HepG2 (cell line): Measurements from ENCODE around the gene SSH3. TPM values are rescaled to one million over a fixed set of nuclear protein-coding genes. Genes with fewer than 3 reads are reported as not detected.

ENCODE experiments used
- ETV5 ChIP-seq: IDR thresholded peaks from 2 replicates; pipeline ENCODE4 v1.6.1; 2018; ENCODE audit warnings: missing biosample characterization, missing genetic modification reagents, inconsistent platforms, borderline replicate concordance
- FOXA3 ChIP-seq: IDR thresholded peaks from 2 replicates; pipeline ENCODE4 v1.6.1; 2016; ENCODE audit warnings: missing genetic modification reagents, missing compliant biosample characterization
- HOXA9 ChIP-seq: sonication (generic); formaldehyde crosslinking; IDR thresholded peaks from 2 replicates; pipeline ENCODE4 v1.8.1; 2022; ENCODE audit warnings: missing genetic modification reagents, mild to moderate bottlenecking, moderate library complexity, borderline replicate concordance
- KDM2A ChIP-seq: sonication (generic); formaldehyde crosslinking; IDR thresholded peaks from 2 replicates; pipeline ENCODE4 v1.4.0; 2020; ENCODE audit warnings: low read depth, missing genetic modification reagents, borderline replicate concordance
- KDM6A ChIP-seq: IDR thresholded peaks from 2 replicates; pipeline ENCODE4 v1.6.1; 2016; ENCODE audit warnings: low read depth
- NKX3-1 ChIP-seq: sonication (generic); formaldehyde crosslinking; IDR thresholded peaks from 2 replicates; pipeline ENCODE4 v1.5.0; 2020; ENCODE audit warnings: missing genetic modification reagents
- RFXAP ChIP-seq: sonication (generic); formaldehyde crosslinking; IDR thresholded peaks from 2 replicates; pipeline ENCODE4 v1.4.0; 2020; ENCODE audit warnings: missing genetic modification reagents, borderline replicate concordance
- SPEN ChIP-seq: sonication (generic); formaldehyde crosslinking; IDR thresholded peaks from 2 replicates; pipeline ENCODE4 v1.5.1; 2020; ENCODE audit warnings: low read depth, mild to moderate bottlenecking, missing genetic modification reagents
- SRSF4 ChIP-seq: fragments of 200-400 bp; formaldehyde crosslinking; IDR thresholded peaks from one replicate; pipeline ENCODE4 v1.6.1; 2018; ENCODE audit warnings: mild to moderate bottlenecking, low read depth, low read length, moderate library complexity; ENCODE audit not compliant: poor library complexity, severe bottlenecking
- ZFYVE20 ChIP-seq: sonication (generic); formaldehyde crosslinking; IDR thresholded peaks from 2 replicates; pipeline ENCODE4 v1.8.0; 2023; ENCODE audit warnings: low read depth, mild to moderate bottlenecking, moderate library complexity, missing genetic modification reagents, borderline replicate concordance
- ZNF468 ChIP-seq: sonication (generic); formaldehyde crosslinking; IDR thresholded peaks from 2 replicates; pipeline ENCODE4 v1.8.0; 2022; ENCODE audit warnings: mild to moderate bottlenecking, moderate library complexity, missing genetic modification reagents
- ZNF713 ChIP-seq: sonication (generic); formaldehyde crosslinking; IDR thresholded peaks from 2 replicates; pipeline ENCODE4 v1.4.0; 2020; ENCODE audit warnings: mild to moderate bottlenecking, missing genetic modification reagents
- ZNF782 ChIP-seq: sonication (generic); formaldehyde crosslinking; IDR thresholded peaks from 2 replicates; pipeline ENCODE4 v1.4.0; 2020; ENCODE audit warnings: missing genetic modification reagents, mild to moderate bottlenecking, borderline replicate concordance
- ZSCAN25 ChIP-seq: sonication (generic); formaldehyde crosslinking; IDR thresholded peaks from 2 replicates; pipeline ENCODE4 v1.8.0; 2022; ENCODE audit warnings: mild to moderate bottlenecking, missing genetic modification reagents
- polyA plus RNA-seq, 8 experiments: library from polyadenylated mRNA; depleted of rRNA in 3 of 8; stranded (reverse) in 7 of 8; unstranded in 1 of 8; fragments of >200 nt; fragmentation: Illumina TruSeq in 4 of 8; extraction: Trizol in 4 of 8; gene quantifications; 2 replicates each; pipeline versions ENCODE4 v1.2.1 to v1.2.3, GENCODE V29; 2011 to 2016; ENCODE audit warnings: low read depth in 4 of 8, missing spikeins in 1 of 8, mixed read lengths in 1 of 8; ENCODE audit not compliant: insufficient read depth in 1 of 8
- total RNA-seq, 5 experiments: library from RNA; depleted of rRNA; stranded (reverse); fragments of >200 nt; fragmentation: Illumina TruSeq; extraction: Trizol; gene quantifications; 2 replicates each; pipeline ENCODE4 v1.2.3, GENCODE V29; 2016; ENCODE audit warnings: low read depth in 1 of 5
- TF ChIP-seq, protein P1 (sequence below): sonication (generic); formaldehyde crosslinking; IDR thresholded peaks from 2 replicates; pipeline ENCODE4 v1.4.0; 2020; ENCODE audit warnings: missing genetic modification reagents
- TF ChIP-seq, protein P2 (sequence below): sonication (generic); formaldehyde crosslinking; IDR thresholded peaks from 2 replicates; pipeline ENCODE4 v1.8.1; 2022; ENCODE audit warnings: mild to moderate bottlenecking, missing genetic modification reagents
- TF ChIP-seq, protein P3 (sequence below): sonication (generic); formaldehyde crosslinking; conservative IDR thresholded peaks from 2 replicates; pipeline ENCODE4 v1.4.0; 2020; ENCODE audit warnings: mild to moderate bottlenecking, missing genetic modification reagents, moderate library complexity
- TF ChIP-seq, protein P4 (sequence below): sonication (generic); formaldehyde crosslinking; IDR thresholded peaks from 2 replicates; pipeline ENCODE4 v1.5.0; 2020; ENCODE audit warnings: missing genetic modification reagents

SSH3 gene
- total and polyA plus RNA-seq, 2 of the 13 experiments (the other 11 are each of a cell fraction or from before 2014, with no cell fraction given): 12.4 to 18.8 TPM

DNA sequence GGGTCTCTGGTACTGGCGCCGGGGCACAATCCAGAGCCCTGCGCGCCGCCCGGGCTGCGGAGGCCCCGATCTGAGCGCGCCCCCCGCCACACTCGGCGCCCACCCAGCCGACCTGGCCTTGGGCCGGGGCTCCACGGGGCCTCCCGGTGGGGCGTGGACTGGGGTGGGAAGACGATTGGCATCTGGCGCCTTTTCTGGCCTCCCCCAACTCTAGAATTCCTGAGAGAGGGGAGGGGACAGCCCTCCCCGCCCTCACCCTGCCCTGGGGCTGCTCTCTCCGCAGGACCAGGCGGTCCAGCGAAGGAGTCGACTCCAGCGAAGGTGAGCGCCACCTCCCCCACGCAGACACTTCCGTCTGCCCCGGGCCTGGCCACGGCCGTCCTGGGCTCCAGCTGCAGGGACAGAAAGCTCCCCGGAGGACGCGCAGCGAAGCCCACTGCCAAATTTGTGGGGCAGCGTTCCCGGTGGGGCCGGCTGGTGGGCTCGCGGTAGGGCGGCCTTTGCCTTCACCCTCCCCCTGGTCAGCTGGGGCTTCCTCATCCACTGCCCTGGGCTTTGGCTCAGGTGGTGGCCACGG is 593 bp downstream of the SSH3 start (continued):
- TF ChIP-seq, protein P1, sequence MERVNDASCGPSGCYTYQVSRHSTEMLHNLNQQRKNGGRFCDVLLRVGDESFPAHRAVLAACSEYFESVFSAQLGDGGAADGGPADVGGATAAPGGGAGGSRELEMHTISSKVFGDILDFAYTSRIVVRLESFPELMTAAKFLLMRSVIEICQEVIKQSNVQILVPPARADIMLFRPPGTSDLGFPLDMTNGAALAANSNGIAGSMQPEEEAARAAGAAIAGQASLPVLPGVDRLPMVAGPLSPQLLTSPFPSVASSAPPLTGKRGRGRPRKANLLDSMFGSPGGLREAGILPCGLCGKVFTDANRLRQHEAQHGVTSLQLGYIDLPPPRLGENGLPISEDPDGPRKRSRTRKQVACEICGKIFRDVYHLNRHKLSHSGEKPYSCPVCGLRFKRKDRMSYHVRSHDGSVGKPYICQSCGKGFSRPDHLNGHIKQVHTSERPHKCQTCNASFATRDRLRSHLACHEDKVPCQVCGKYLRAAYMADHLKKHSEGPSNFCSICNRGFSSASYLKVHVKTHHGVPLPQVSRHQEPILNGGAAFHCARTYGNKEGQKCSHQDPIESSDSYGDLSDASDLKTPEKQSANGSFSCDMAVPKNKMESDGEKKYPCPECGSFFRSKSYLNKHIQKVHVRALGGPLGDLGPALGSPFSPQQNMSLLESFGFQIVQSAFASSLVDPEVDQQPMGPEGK (CRISPR knock-in tag): peak; percentile 66
- TF ChIP-seq, protein P2, sequence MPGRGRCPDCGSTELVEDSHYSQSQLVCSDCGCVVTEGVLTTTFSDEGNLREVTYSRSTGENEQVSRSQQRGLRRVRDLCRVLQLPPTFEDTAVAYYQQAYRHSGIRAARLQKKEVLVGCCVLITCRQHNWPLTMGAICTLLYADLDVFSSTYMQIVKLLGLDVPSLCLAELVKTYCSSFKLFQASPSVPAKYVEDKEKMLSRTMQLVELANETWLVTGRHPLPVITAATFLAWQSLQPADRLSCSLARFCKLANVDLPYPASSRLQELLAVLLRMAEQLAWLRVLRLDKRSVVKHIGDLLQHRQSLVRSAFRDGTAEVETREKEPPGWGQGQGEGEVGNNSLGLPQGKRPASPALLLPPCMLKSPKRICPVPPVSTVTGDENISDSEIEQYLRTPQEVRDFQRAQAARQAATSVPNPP (CRISPR knock-in tag): no peak
- TF ChIP-seq ZSCAN25 (0 out of 2 replicates have a peak, but pooled peaks have one; percentile 51), ETV5 (CRISPR knock-in tag) (0 out of 2 replicates have a peak, but pooled peaks have one; percentile 26), RFXAP (no peak), ZNF468 (CRISPR knock-in tag) (0 out of 2 replicates have a peak, but pooled peaks have one; percentile 12), HOXA9 (CRISPR knock-in tag) (no peak), ZNF782 (CRISPR knock-in tag) (0 out of 2 replicates have a peak, but pooled peaks have one; percentile 41), ZNF713 (CRISPR knock-in tag) (no peak), SRSF4 (no peak), NKX3-1 (CRISPR knock-in tag) (no peak), KDM6A (no peak), FOXA3 (CRISPR knock-in tag) (no peak), KDM2A (CRISPR knock-in tag) (no peak), ZFYVE20 (CRISPR knock-in tag) (no peak), SPEN (CRISPR knock-in tag) (peak; percentile 12; the same call in 1 of the 2 replicates)
- TF ChIP-seq, protein P3, sequence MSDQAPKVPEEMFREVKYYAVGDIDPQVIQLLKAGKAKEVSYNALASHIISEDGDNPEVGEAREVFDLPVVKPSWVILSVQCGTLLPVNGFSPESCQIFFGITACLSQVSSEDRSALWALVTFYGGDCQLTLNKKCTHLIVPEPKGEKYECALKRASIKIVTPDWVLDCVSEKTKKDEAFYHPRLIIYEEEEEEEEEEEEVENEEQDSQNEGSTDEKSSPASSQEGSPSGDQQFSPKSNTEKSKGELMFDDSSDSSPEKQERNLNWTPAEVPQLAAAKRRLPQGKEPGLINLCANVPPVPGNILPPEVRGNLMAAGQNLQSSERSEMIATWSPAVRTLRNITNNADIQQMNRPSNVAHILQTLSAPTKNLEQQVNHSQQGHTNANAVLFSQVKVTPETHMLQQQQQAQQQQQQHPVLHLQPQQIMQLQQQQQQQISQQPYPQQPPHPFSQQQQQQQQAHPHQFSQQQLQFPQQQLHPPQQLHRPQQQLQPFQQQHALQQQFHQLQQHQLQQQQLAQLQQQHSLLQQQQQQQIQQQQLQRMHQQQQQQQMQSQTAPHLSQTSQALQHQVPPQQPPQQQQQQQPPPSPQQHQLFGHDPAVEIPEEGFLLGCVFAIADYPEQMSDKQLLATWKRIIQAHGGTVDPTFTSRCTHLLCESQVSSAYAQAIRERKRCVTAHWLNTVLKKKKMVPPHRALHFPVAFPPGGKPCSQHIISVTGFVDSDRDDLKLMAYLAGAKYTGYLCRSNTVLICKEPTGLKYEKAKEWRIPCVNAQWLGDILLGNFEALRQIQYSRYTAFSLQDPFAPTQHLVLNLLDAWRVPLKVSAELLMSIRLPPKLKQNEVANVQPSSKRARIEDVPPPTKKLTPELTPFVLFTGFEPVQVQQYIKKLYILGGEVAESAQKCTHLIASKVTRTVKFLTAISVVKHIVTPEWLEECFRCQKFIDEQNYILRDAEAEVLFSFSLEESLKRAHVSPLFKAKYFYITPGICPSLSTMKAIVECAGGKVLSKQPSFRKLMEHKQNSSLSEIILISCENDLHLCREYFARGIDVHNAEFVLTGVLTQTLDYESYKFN (CRISPR knock-in tag): no peak
- TF ChIP-seq, protein P4, sequence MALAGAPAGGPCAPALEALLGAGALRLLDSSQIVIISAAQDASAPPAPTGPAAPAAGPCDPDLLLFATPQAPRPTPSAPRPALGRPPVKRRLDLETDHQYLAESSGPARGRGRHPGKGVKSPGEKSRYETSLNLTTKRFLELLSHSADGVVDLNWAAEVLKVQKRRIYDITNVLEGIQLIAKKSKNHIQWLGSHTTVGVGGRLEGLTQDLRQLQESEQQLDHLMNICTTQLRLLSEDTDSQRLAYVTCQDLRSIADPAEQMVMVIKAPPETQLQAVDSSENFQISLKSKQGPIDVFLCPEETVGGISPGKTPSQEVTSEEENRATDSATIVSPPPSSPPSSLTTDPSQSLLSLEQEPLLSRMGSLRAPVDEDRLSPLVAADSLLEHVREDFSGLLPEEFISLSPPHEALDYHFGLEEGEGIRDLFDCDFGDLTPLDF (CRISPR knock-in tag): no peak
